ENCODE results near the gene AKNA.
"Not testable (repeated sequence)": the region's sequence is repeated elsewhere in the genome, so short reads cannot be mapped to it uniquely, and the experiment has no call there.

Gene AKNA

GRCh38 chr9:114341152-114341830 lies 46.5 kb downstream of the AKNA start:
- Histone ChIP-seq H3K9me3 (ENCODE audit: control insufficient read depth, low read length) (no peaks in the 10 kb centered on the region), H3K27me3 (ENCODE audit: control insufficient read depth, insufficient read depth, low read length, poor library complexity, severe bottlenecking) (no peaks in the 10 kb centered on the region), H3K27ac (ENCODE audit: insufficient read depth, low read depth, low read length, poor library complexity, severe bottlenecking) (no peak overlapping the region), H3K4me1 (ENCODE audit: control insufficient read depth, insufficient read depth, low read length) (no peaks in the 10 kb centered on the region), H3K36me3 (ENCODE audit: control insufficient read depth, insufficient read depth, low read length) (peaks cover 6% of the 10 kb centered on the region), H3K4me3 (ENCODE audit: insufficient read depth, low read depth, low read length) (no peak overlapping the region)
- 94% methylated on average over 12 of the region's 12 CpGs for WGBS, 2 experiments

GRCh38 chr9:114339130-114339908 lies 48.5 kb downstream of the AKNA start:
- 81 to 82% methylated on average over 16 of the region's 16 CpGs for WGBS, 2 experiments
- Histone ChIP-seq H3K27ac (ENCODE audit: insufficient read depth, low read depth, low read length, poor library complexity, severe bottlenecking) (no peak overlapping the region), H3K4me3 (ENCODE audit: insufficient read depth, low read depth, low read length) (no peak overlapping the region), H3K36me3 (ENCODE audit: control insufficient read depth, insufficient read depth, low read length) (no peaks in the 10 kb centered on the region), H3K27me3 (ENCODE audit: control insufficient read depth, insufficient read depth, low read length, poor library complexity, severe bottlenecking) (no peaks in the 10 kb centered on the region), H3K4me1 (ENCODE audit: control insufficient read depth, insufficient read depth, low read length) (no peaks in the 10 kb centered on the region), H3K9me3 (ENCODE audit: control insufficient read depth, low read length) (no peaks in the 10 kb centered on the region)

GRCh38 chr9:114338187-114338586 lies 49.6 kb downstream of the AKNA start:
- 88 to 93% methylated on average over 2 of the region's 2 CpGs for WGBS, 2 experiments
- Histone ChIP-seq H3K4me3 (ENCODE audit: insufficient read depth, low read depth, low read length) (no peak overlapping the region), H3K9me3 (ENCODE audit: control insufficient read depth, low read length) (no peaks in the 10 kb centered on the region), H3K27ac (ENCODE audit: insufficient read depth, low read depth, low read length, poor library complexity, severe bottlenecking) (no peak overlapping the region), H3K4me1 (ENCODE audit: control insufficient read depth, insufficient read depth, low read length) (no peaks in the 10 kb centered on the region), H3K27me3 (ENCODE audit: control insufficient read depth, insufficient read depth, low read length, poor library complexity, severe bottlenecking) (no peaks in the 10 kb centered on the region), H3K36me3 (ENCODE audit: control insufficient read depth, insufficient read depth, low read length) (no peaks in the 10 kb centered on the region)

- H3K4me1 ChIP-seq (ENCODE audit: control insufficient read depth, insufficient read depth, low read length), result no peaks in the 10 kb centered on the region
- H3K36me3 ChIP-seq (ENCODE audit: control insufficient read depth, insufficient read depth, low read length), result no peaks in the 10 kb centered on the region
- H3K27me3 ChIP-seq (ENCODE audit: control insufficient read depth, insufficient read depth, low read length, poor library complexity, severe bottlenecking), result no peaks in the 10 kb centered on the region
- H3K4me3 ChIP-seq (ENCODE audit: insufficient read depth, low read depth, low read length), result no peak overlapping the region
- H3K9me3 ChIP-seq (ENCODE audit: control insufficient read depth, low read length), result no peaks in the 10 kb centered on the region
- H3K27ac ChIP-seq (ENCODE audit: insufficient read depth, low read depth, low read length, poor library complexity, severe bottlenecking), result no peak overlapping the region
- WGBS, 2 experiments, result 93 to 95% methylated on average over 23 of the region's 23 CpGs
Measured at GRCh38 chr9:114336699-114337395, 50.9 kb downstream of the AKNA start.

- H3K4me1 ChIP-seq (ENCODE audit: control insufficient read depth, insufficient read depth, low read length), result no peaks in the 10 kb centered on the region
- no peaks in the 10 kb centered on the region for H3K36me3 ChIP-seq (ENCODE audit: control insufficient read depth, insufficient read depth, low read length)
- no peak overlapping the region for H3K27ac ChIP-seq (ENCODE audit: insufficient read depth, low read depth, low read length, poor library complexity, severe bottlenecking)
- no peaks in the 10 kb centered on the region for H3K27me3 ChIP-seq (ENCODE audit: control insufficient read depth, insufficient read depth, low read length, poor library complexity, severe bottlenecking)
- 84 to 89% methylated on average over 10 of the region's 10 CpGs for WGBS, 2 experiments
- no peaks in the 10 kb centered on the region for H3K9me3 ChIP-seq (ENCODE audit: control insufficient read depth, low read length)
- no peak overlapping the region for H3K4me3 ChIP-seq (ENCODE audit: insufficient read depth, low read depth, low read length)
Measured at GRCh38 chr9:114336157-114336556, 51.6 kb downstream of the AKNA start.

- Histone ChIP-seq H3K36me3 (ENCODE audit: control insufficient read depth, insufficient read depth, low read length) (no peaks in the 10 kb centered on the region), H3K4me1 (ENCODE audit: control insufficient read depth, insufficient read depth, low read length) (no peaks in the 10 kb centered on the region), H3K4me3 (ENCODE audit: insufficient read depth, low read depth, low read length) (no peak overlapping the region), H3K27me3 (ENCODE audit: control insufficient read depth, insufficient read depth, low read length, poor library complexity, severe bottlenecking) (no peaks in the 10 kb centered on the region), H3K9me3 (ENCODE audit: control insufficient read depth, low read length) (no peaks in the 10 kb centered on the region), H3K27ac (ENCODE audit: insufficient read depth, low read depth, low read length, poor library complexity, severe bottlenecking) (no peak overlapping the region)
- WGBS, 2 experiments, result 91 to 96% methylated on average over 2 of the region's 2 CpGs
Measured at GRCh38 chr9:114335745-114336144, 52.0 kb downstream of the AKNA start.

GRCh38 chr9:114334490-114334889 lies 53.3 kb downstream of the AKNA start:
- H3K36me3 ChIP-seq (ENCODE audit: control insufficient read depth, insufficient read depth, low read length), result no peaks in the 10 kb centered on the region
- no peaks in the 10 kb centered on the region for H3K4me1 ChIP-seq (ENCODE audit: control insufficient read depth, insufficient read depth, low read length)
- H3K4me3 ChIP-seq (ENCODE audit: insufficient read depth, low read depth, low read length), result no peak overlapping the region
- whole genome bisulfite sequencing, 2 experiments, result 95 to 97% methylated on average over 9 of the region's 9 CpGs
- no peaks in the 10 kb centered on the region for H3K9me3 ChIP-seq (ENCODE audit: control insufficient read depth, low read length)
- no peaks in the 10 kb centered on the region for H3K27me3 ChIP-seq (ENCODE audit: control insufficient read depth, insufficient read depth, low read length, poor library complexity, severe bottlenecking)
- no peak overlapping the region for H3K27ac ChIP-seq (ENCODE audit: insufficient read depth, low read depth, low read length, poor library complexity, severe bottlenecking)

GRCh38 chr9:114333718-114334117 lies 54.1 kb downstream of the AKNA start:
- H3K4me1 ChIP-seq (ENCODE audit: control insufficient read depth, insufficient read depth, low read length); H3K36me3 ChIP-seq (ENCODE audit: control insufficient read depth, insufficient read depth, low read length); H3K9me3 ChIP-seq (ENCODE audit: control insufficient read depth, low read length); H3K4me3 ChIP-seq (ENCODE audit: insufficient read depth, low read depth, low read length); H3K27ac ChIP-seq (ENCODE audit: insufficient read depth, low read depth, low read length, poor library complexity, severe bottlenecking); H3K27me3 ChIP-seq (ENCODE audit: control insufficient read depth, insufficient read depth, low read length, poor library complexity, severe bottlenecking): not testable (repeated sequence)
- 71 to 89% methylated on average over 1 of the region's 4 CpGs for WGBS, 2 experiments

- WGBS, 2 experiments, result 89 to 96% methylated on average over 2 to 4 of the region's 4 CpGs
- not testable (repeated sequence) for H3K27me3 ChIP-seq (ENCODE audit: control insufficient read depth, insufficient read depth, low read length, poor library complexity, severe bottlenecking); H3K9me3 ChIP-seq (ENCODE audit: control insufficient read depth, low read length); H3K4me3 ChIP-seq (ENCODE audit: insufficient read depth, low read depth, low read length); H3K27ac ChIP-seq (ENCODE audit: insufficient read depth, low read depth, low read length, poor library complexity, severe bottlenecking); H3K36me3 ChIP-seq (ENCODE audit: control insufficient read depth, insufficient read depth, low read length); H3K4me1 ChIP-seq (ENCODE audit: control insufficient read depth, insufficient read depth, low read length)
Measured at GRCh38 chr9:114332474-114333040, 55.2 kb downstream of the AKNA start.

All from ectodermal cell (in vitro differentiated cells).